Measurements from ENCODE around the gene STIM2.

Gene STIM2

GRCh38 chr4:27000820-27001219 lies 140.2 kb downstream of the STIM2 start:
- DNase-seq = no peak

- DNase-seq = no peak
Observed at GRCh38 chr4:27001398-27002164, 140.9 kb downstream of the STIM2 start.

GRCh38 chr4:27003642-27004113 lies 143.0 kb downstream of the STIM2 start:
- DNase-seq = no peak

GRCh38 chr4:27005501-27005900 lies 144.9 kb downstream of the STIM2 start:
- no peak for DNase-seq

GRCh38 chr4:27005905-27006590 lies 145.4 kb downstream of the STIM2 start:
- no peak for DNase-seq

GRCh38 chr4:27006646-27007045 lies 146.0 kb downstream of the STIM2 start:
- no peak for DNase-seq

- DNase-seq = no peak
Observed at GRCh38 chr4:27007507-27007906, 146.9 kb downstream of the STIM2 start.

GRCh38 chr4:27008679-27009078 lies 148.0 kb downstream of the STIM2 start:
- no peak for DNase-seq

- DNase-seq = no peak
Observed at GRCh38 chr4:27009539-27009938, 148.9 kb downstream of the STIM2 start.

GRCh38 chr4:27010334-27010940 lies 149.8 kb downstream of the STIM2 start:
- DNase-seq = peak in 42 of 56 donors; percentile 1 to 76 (median 27)

GRCh38 chr4:27011401-27011800 lies 150.8 kb downstream of the STIM2 start:
- DNase-seq = no peak

GRCh38 chr4:27013012-27013411 lies 152.4 kb downstream of the STIM2 start:
- DNase-seq = no peak

GRCh38 chr4:27016551-27016950 lies 155.9 kb downstream of the STIM2 start:
- no peak for DNase-seq

GRCh38 chr4:27017623-27018022 lies 157.0 kb downstream of the STIM2 start:
- no peak for DNase-seq

- no peak for DNase-seq
Observed at GRCh38 chr4:27018076-27018475, 157.4 kb downstream of the STIM2 start.

GRCh38 chr4:27018910-27019309 lies 158.3 kb downstream of the STIM2 start:
- no peak for DNase-seq

- DNase-seq = no peak
Observed at GRCh38 chr4:27019766-27020165, 159.1 kb downstream of the STIM2 start.

- DNase-seq = no peak
Observed at GRCh38 chr4:27020203-27020602, 159.6 kb downstream of the STIM2 start.

- DNase-seq = no peak
Observed at GRCh38 chr4:27020603-27021002, 160.0 kb downstream of the STIM2 start.

GRCh38 chr4:27022963-27023362 lies 162.3 kb downstream of the STIM2 start:
- no peak for DNase-seq

GRCh38 chr4:27023366-27023765 lies 162.7 kb downstream of the STIM2 start:
- DNase-seq = no peak

- DNase-seq = peak in 1 of 56 donors; percentile 4
Observed at GRCh38 chr4:27024805-27025204, 164.2 kb downstream of the STIM2 start.

Measured in nucleus accumbens (tissue), 56 donors.